Mammary microvascular endothelial cell (primary cell): ENCODE data around the gene DACH2. TPM values are rescaled to one million over a fixed set of nuclear protein-coding genes. Genes with fewer than 3 reads are reported as not detected.

Experiments used
- total RNA-seq: library from RNA; depleted of rRNA; stranded (reverse); fragments of >200 nt; gene quantifications from 2 replicates; pipeline ENCODE4 v1.2.3, GENCODE V29; 2015

The DACH2 gene
- total RNA-seq, result not detected in 2 replicates

GRCh38 chrX:86148024-86148511 lies at the start of gene DACH2:
DACH2 (plus strand) TSS chrX:86148451.

Other genes with a start within 250 kb of the DACH2 start
- gene CHM, start 100.9 kb upstream of the DACH2 start, total RNA-seq, result 13.8 and 13.9 TPM in 2 replicates